Measurements from ENCODE around the gene EEF2K. TPM values are rescaled to one million over a fixed set of nuclear protein-coding genes. Genes with fewer than 3 reads are reported as not detected.
A peak's percentile ranks its signal among the peaks of the same experiment; 100 is the strongest.

Gene EEF2K
- total RNA-seq, 1 experiment from 2014 or later = 9.1 TPM

DNA sequence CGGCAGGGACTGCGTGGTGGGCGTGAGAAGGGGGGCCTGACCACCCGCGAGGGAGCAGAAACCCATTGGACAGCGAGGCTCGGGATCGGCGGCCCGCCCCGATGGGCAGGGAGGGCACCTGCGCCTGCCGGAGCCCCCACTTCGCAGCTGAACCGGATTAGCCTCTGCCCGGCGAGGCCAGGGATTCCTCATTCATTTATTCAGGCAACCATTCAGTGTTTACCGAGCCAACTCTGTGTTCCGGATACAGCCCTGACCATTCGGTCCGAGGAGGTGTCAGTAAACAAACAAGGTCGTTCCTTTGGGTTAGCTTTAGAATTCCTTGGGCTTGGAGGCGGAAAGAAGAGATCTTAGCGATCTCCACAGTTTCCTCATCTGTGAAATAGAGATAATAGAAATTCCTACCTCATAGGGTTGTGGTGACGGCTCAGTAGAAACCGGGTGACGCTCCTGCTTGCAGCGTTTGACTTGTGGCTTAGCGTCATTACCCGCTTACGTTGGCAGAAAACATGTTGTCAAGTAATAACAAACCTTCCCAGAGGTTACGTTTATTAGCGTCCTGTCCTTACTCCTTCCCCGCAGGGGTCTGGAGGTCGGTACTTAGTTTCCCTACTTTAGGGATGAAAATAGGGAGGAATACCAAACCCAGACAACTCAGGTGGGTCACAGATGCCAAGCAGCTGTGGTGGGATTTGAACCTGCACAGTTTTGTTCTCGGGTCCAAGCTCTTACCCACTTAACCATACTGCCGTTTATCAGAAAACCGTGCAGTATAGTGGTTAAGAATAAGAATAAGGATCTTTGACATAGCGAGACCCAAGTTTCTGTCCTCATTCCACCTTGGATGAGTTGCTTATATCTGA lies 92.0 kb downstream of the EEF2K start:
- peaks cover 17% of the 10 kb centered on the region for H4K20me1 ChIP-seq (ENCODE audit: low read length)
- H3K4me2 ChIP-seq (ENCODE audit: low read length) = peak overlapping the region; percentile 96
- peaks cover 55% of the 10 kb centered on the region for H3K79me2 ChIP-seq (ENCODE audit: low read length)
- H3K9me2 ChIP-seq (replicated peaks; ENCODE audit: low read length) = no peaks in the 10 kb centered on the region
- TF ChIP-seq EZH2 (IDR thresholded peaks at IDR 0.05; ENCODE audit: low read length, unreplicated experiment) (no peak), EZH2phosphoT487 (IDR thresholded peaks at IDR 0.05; ENCODE audit: borderline replicate concordance, low read length) (no peak), CTCF (conservative IDR thresholded peaks at IDR 0.05; ENCODE audit: low read depth, low read length) (no peak)
- H3K36me3 ChIP-seq (ENCODE audit: low read depth, low read length) = peaks cover 7% of the 10 kb centered on the region; the same call in 1 of the 2 replicates
- H3K4me1 ChIP-seq (ENCODE audit: insufficient read depth, low read length) = no peaks in the 10 kb centered on the region
- H3F3A ChIP-seq (ENCODE audit: low read length, unreplicated experiment) = no peaks in the 10 kb centered on the region
- H3K9me3 ChIP-seq (ENCODE audit: low read length) = no peaks in the 10 kb centered on the region
- H3K4me3 ChIP-seq (ENCODE audit: low read length) = peak overlapping the region; percentile 91
- no peaks in the 10 kb centered on the region for H3K27me3 ChIP-seq (ENCODE audit: low read length)
- POLR2A ChIA-PET (ENCODE audit: unreplicated experiment) = interaction anchor here (0.6 to 0.7 kb wide), 2 partner anchors 92 to 106 kb away, joined by 3 read pairs; partner anchors contain the start of gene EEF2K
- DNase-seq (peak; percentile 89), ATAC-seq (peak; percentile 32)
- intact Hi-C loops (cut with micrococcal nuclease) = loop anchor here (1.0 kb wide), 2 partner anchors 92 to 102 kb away; partner anchors contain the start of gene EEF2K
- peak overlapping the region; percentile 95 for H3K27ac ChIP-seq (ENCODE audit: low read length)
- peak overlapping the region; percentile 69 for H2AFZ ChIP-seq (ENCODE audit: low read length)
- H3K9ac ChIP-seq (ENCODE audit: low read length) = peak overlapping the region; percentile 100
- BruUV-seq (replicated peaks) = TSS peak; percentile 100
- CTCF ChIA-PET = no interaction called here

GRCh38 chr16:22299036-22299435 lies 93.0 kb downstream of the EEF2K start:
- intact Hi-C loops (cut with micrococcal nuclease) = no loop called here
- H3K4me2 ChIP-seq (ENCODE audit: low read length) = peak overlapping the region; percentile 96
- no TSS peak for BruUV-seq (replicated peaks)
- H4K20me1 ChIP-seq (ENCODE audit: low read length) = peaks cover 17% of the 10 kb centered on the region
- CTCF ChIA-PET = interaction anchor here (0.7 kb wide), 1 partner anchor 28 kb away, joined by 11 read pairs; no protein-coding TSS in a partner anchor
- H3K27me3 ChIP-seq (ENCODE audit: low read length) = no peaks in the 10 kb centered on the region
- no peaks in the 10 kb centered on the region for H3K4me1 ChIP-seq (ENCODE audit: insufficient read depth, low read length)
- ATAC-seq = no peak
- H3K4me3 ChIP-seq (ENCODE audit: low read length) = peak overlapping the region; percentile 91
- H3K9me3 ChIP-seq (ENCODE audit: low read length) = no peaks in the 10 kb centered on the region
- DNase-seq = no peak
- no peak overlapping the region for H3K27ac ChIP-seq (ENCODE audit: low read length)
- H2AFZ ChIP-seq (ENCODE audit: low read length) = no peak overlapping the region
- POLR2A ChIA-PET (ENCODE audit: unreplicated experiment) = interaction anchor here (0.6 kb wide), 1 partner anchor 93 kb away, joined by 3 read pairs; the partner anchor contains the start of gene EEF2K
- H3K9me2 ChIP-seq (replicated peaks; ENCODE audit: low read length) = no peaks in the 10 kb centered on the region
- TF ChIP-seq CTCF (conservative IDR thresholded peaks at IDR 0.05; ENCODE audit: low read depth, low read length) = no peak
- no peak for TF ChIP-seq EZH2 (IDR thresholded peaks at IDR 0.05; ENCODE audit: low read length, unreplicated experiment)
- no peak for TF ChIP-seq EZH2phosphoT487 (IDR thresholded peaks at IDR 0.05; ENCODE audit: borderline replicate concordance, low read length)
- no peak overlapping the region for H3K9ac ChIP-seq (ENCODE audit: low read length)
- peaks cover 57% of the 10 kb centered on the region for H3K79me2 ChIP-seq (ENCODE audit: low read length)
- no peaks in the 10 kb centered on the region for H3F3A ChIP-seq (ENCODE audit: low read length, unreplicated experiment)
- H3K36me3 ChIP-seq (ENCODE audit: low read depth, low read length) = peaks cover 7% of the 10 kb centered on the region; the same call in 1 of the 2 replicates
